B cell (primary cell): ENCODE results near the gene C15orf39. TPM values are rescaled to one million over a fixed set of nuclear protein-coding genes. Genes with fewer than 3 reads are reported as not detected.

ENCODE experiments used
- ATAC-seq: fragments of 200-7000 bp; cut with Tn5 transposase; one replicate; pipeline ENCODE4 v1.10.0; 2021; ENCODE audit warnings: low read depth, mild to moderate bottlenecking, moderate number of reproducible peaks, moderate library complexity
- CTCF ChIA-PET: fragments of 350-600 bp; sonication (Branson Sonifier 250); formaldehyde crosslinking; loops from one replicate; lab custom pipeline; 2021; ENCODE audit warnings: antibody characterized with exemption, inconsistent platforms; lab: Charles Lee
- POLR2A ChIA-PET: fragments of 350-600 bp; sonication (Branson Sonifier 250); formaldehyde crosslinking; loops from one replicate; lab custom pipeline; 2021; ENCODE audit warnings: antibody characterized with exemption; lab: Charles Lee
- DNase-seq: peaks from one replicate; pipeline ENCODE4 v3.0.0; 2013
- H2AFZ ChIP-seq: 2 replicates; pipeline ENCODE4 v1.6.1; 2012; ENCODE audit warnings: mild to moderate bottlenecking, low read depth, low read length; ENCODE audit not compliant: insufficient read depth, poor library complexity, severe bottlenecking
- H3K27ac ChIP-seq, 2 donors: 1 replicate in 1 of 2; 2 replicates in 1 of 2; pipeline ENCODE4 v1.5.1; 2012 to 2013; ENCODE audit warnings: low read length in 2 of 2, mild to moderate bottlenecking in 2 of 2, moderate library complexity in 1 of 2
- H3K27me3 ChIP-seq, 4 experiments: fragments of 200-600 bp in 1 of 4; sonication (generic) in 1 of 4; replicated peaks in 1 of 4; 1 replicate in 2 of 4; 2 replicates in 2 of 4; pipeline versions ENCODE4 v1.6.1 to v1.7.0; 2013 to 2016; ENCODE audit warnings: low read length in 3 of 4, mild to moderate bottlenecking in 2 of 4, mixed read lengths in 1 of 4, moderate library complexity in 1 of 4; ENCODE audit not compliant: insufficient read depth in 4 of 4, control insufficient read depth in 3 of 4; ENCODE audit errors: control extremely low read depth in 1 of 4
- H3K36me3 ChIP-seq, 2 experiments: replicated peaks in 1 of 2; 1 replicate in 1 of 2; 2 replicates in 1 of 2; pipeline versions ENCODE4 v1.6.1 to v1.7.1; 2013; ENCODE audit warnings: low read length in 1 of 2; ENCODE audit not compliant: insufficient read depth in 2 of 2, control insufficient read depth in 1 of 2; ENCODE audit errors: control extremely low read depth in 1 of 2, extremely low read depth in 1 of 2
- H3K4me1 ChIP-seq, 2 donors: fragments of 200-600 bp in 1 of 2; sonication (generic) in 1 of 2; 1 replicate in 1 of 2; 2 replicates in 1 of 2; pipeline versions ENCODE4 v1.5.1 to v1.6.1; 2013 to 2017; ENCODE audit warnings: low read length in 2 of 2; ENCODE audit not compliant: control insufficient read depth in 2 of 2, insufficient read depth in 2 of 2
- H3K4me2 ChIP-seq: replicated peaks from 2 replicates; pipeline ENCODE3; 2012; ENCODE audit warnings: mild to moderate bottlenecking, low read depth, low read length; ENCODE audit not compliant: poor library complexity, severe bottlenecking
- H3K4me3 ChIP-seq, 5 experiments: fragments of 200-600 bp in 1 of 5; sonication (generic) in 1 of 5; 1 replicate in 3 of 5; 2 replicates in 2 of 5; pipeline versions ENCODE4 v1.5.1 to v1.7.0; 2011 to 2016; ENCODE audit warnings: low read length in 4 of 5, mild to moderate bottlenecking in 4 of 5, low read depth in 2 of 5, control low read depth in 1 of 5, moderate library complexity in 1 of 5; ENCODE audit not compliant: insufficient read depth in 1 of 5; ENCODE audit errors: control extremely low read depth in 1 of 5, extremely low read depth in 1 of 5
- H3K79me2 ChIP-seq: fragments of 200-600 bp; sonication (generic); one replicate; pipeline ENCODE4 v1.6.0; 2016; ENCODE audit warnings: low read length; ENCODE audit not compliant: control insufficient read depth, insufficient read depth
- H3K9ac ChIP-seq: fragments of 200-600 bp; sonication (generic); 2 replicates; pipeline ENCODE4 v1.6.1; 2017; ENCODE audit warnings: mild to moderate bottlenecking, low read length, moderate library complexity
- H3K9me3 ChIP-seq, 3 donors: one replicate each; pipeline versions ENCODE4 v1.6.1 to v1.7.1; 2013; ENCODE audit warnings: low read length in 2 of 3; ENCODE audit not compliant: control insufficient read depth in 2 of 3, insufficient read depth in 1 of 3; ENCODE audit errors: control extremely low read depth in 1 of 3
- H4K20me1 ChIP-seq: 2 replicates; pipeline ENCODE4 v1.6.0; 2012; ENCODE audit warnings: mild to moderate bottlenecking, low read length; ENCODE audit not compliant: insufficient read depth, control insufficient read depth, poor library complexity, severe bottlenecking
- H3K27ac Mint-ChIP-seq: one replicate; pipeline ENCODE4 v1.8.0; 2021; ENCODE audit warnings: mixed read lengths
- H3K27me3 Mint-ChIP-seq: one replicate; pipeline ENCODE4 v1.8.0; 2021; ENCODE audit warnings: mixed read lengths
- H3K4me1 Mint-ChIP-seq: one replicate; pipeline ENCODE4 v1.8.0; 2021; ENCODE audit warnings: mixed read lengths
- H3K4me3 Mint-ChIP-seq: one replicate; pipeline ENCODE4 v1.8.0; 2021; ENCODE audit warnings: mixed read lengths
- H3K9me3 Mint-ChIP-seq: one replicate; pipeline ENCODE4 v1.8.0; 2022; ENCODE audit warnings: mixed read lengths; ENCODE audit not compliant: insufficient read depth
- EZH2 ChIP-seq: IDR thresholded peaks from 2 replicates; pipeline ENCODE4 v1.6.1; 2012; ENCODE audit warnings: borderline replicate concordance, low read depth, mild to moderate bottlenecking, moderate library complexity, low read length; ENCODE audit not compliant: insufficient read depth, poor library complexity, severe bottlenecking
- WGBS: methylation state at CpG from one replicate; pipeline ENCODE4 v1.1.5; 2013; ENCODE audit warnings: missing lambda C conversion rate; ENCODE audit not compliant: insufficient coverage; 5-methylcytosine and 5-hydroxymethylcytosine counted together
- intact Hi-C: fragments of 100-400 bp; cut with micrococcal nuclease; formaldehyde crosslinking; loops from one replicate; pipeline ENCODE4 v1.10.0; 2022
- polyA plus RNA-seq: library from polyadenylated mRNA; depleted of rRNA; stranded (reverse); fragments of >200 nt; gene quantifications from 2 replicates; pipeline ENCODE4 v1.2.3, GENCODE V29; 2012
- total RNA-seq, 2 donors: library from RNA; stranded (reverse); fragments of 120-200 nt in 1 of 2; gene quantifications; 1 replicate in 1 of 2; 2 replicates in 1 of 2; pipeline versions ENCODE4 v1.2.3 to v1.2.4, GENCODE V29; 2013 to 2022
- TF ChIP-seq, protein P1 (sequence below): fragments of 200-600 bp; IDR thresholded peaks from one replicate; pipeline ENCODE4 v1.8.0; 2022; ENCODE audit warnings: antibody characterized with exemption, mild to moderate bottlenecking

C15orf39 gene
- total and polyA plus RNA-seq, 2 donors (not counting 1 experiment from before 2014, with no cell fraction given), result 12.4 to 72.7 TPM

DNA sequence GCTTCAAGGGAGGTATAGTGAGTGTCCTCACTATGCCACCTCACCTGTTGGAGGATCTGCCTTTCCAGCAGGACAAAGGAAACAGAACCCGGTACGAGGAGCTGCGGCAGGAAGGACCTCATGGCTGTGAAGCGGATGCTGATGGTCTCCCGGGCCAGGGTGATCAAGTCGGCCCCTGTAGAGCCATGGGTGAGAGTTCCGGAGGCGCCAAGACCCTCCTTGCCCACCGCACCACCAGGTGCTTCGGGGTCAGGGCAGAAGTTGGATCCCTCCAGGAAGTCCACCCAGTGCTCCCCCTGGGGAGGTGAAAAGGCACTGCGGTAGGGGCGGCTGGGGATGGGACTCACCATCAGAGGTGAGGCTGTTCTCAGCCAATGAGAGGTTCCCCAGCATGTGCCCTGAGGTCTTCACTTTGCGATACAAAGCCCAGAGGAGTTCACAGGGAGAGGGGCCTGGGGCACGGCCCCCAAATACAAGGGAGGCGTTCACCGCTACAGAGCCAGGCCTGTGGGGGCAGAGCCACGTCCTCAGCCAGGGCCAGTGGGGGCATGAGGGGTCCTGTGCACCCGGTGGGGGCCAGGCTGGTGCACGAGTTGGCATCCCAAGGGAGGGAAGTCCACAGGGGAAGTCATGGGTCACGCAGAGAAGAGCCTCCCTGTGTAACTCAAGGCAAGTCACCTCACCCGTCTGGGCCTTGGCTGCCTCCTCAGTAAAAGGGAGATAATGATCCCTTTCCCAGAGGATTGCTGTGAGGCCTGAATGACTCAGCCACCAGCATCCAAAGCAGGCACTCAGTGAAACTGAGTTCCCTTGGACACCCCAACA, 27.7 kb downstream of the C15orf39 start:
- no peaks in the 10 kb centered on the region for H3K79me2 ChIP-seq
- Mint-ChIP-seq H3K27me3 (peaks cover 17% of the 10 kb centered on the region), H3K4me3 (no peak overlapping the region), H3K27ac (no peak overlapping the region), H3K4me1 (no peaks in the 10 kb centered on the region), H3K9me3 (no peaks in the 10 kb centered on the region)
- ChIA-PET POLR2A (no interaction called here), CTCF (no interaction called here)
- H2AFZ ChIP-seq, result no peak overlapping the region
- no peak for TF ChIP-seq EZH2
- TF ChIP-seq, protein P1, sequence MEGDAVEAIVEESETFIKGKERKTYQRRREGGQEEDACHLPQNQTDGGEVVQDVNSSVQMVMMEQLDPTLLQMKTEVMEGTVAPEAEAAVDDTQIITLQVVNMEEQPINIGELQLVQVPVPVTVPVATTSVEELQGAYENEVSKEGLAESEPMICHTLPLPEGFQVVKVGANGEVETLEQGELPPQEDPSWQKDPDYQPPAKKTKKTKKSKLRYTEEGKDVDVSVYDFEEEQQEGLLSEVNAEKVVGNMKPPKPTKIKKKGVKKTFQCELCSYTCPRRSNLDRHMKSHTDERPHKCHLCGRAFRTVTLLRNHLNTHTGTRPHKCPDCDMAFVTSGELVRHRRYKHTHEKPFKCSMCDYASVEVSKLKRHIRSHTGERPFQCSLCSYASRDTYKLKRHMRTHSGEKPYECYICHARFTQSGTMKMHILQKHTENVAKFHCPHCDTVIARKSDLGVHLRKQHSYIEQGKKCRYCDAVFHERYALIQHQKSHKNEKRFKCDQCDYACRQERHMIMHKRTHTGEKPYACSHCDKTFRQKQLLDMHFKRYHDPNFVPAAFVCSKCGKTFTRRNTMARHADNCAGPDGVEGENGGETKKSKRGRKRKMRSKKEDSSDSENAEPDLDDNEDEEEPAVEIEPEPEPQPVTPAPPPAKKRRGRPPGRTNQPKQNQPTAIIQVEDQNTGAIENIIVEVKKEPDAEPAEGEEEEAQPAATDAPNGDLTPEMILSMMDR, result no peak
- no peaks in the 10 kb centered on the region for H3K36me3 ChIP-seq
- ATAC-seq (no peak), DNase-seq (no peak)
- WGBS, result 92% methylated on average over 21 of the region's 21 CpGs
- no peak overlapping the region for H3K4me2 ChIP-seq
- H3K27me3 ChIP-seq, result peaks cover 0 to 12% (median 4%) of the 10 kb centered on the region in 4 experiments
- no peaks in the 10 kb centered on the region for H4K20me1 ChIP-seq
- H3K27ac ChIP-seq, result no peak overlapping the region
- H3K4me3 ChIP-seq, result no peak overlapping the region
- H3K4me1 ChIP-seq, result no peaks in the 10 kb centered on the region
- no peak overlapping the region for H3K9ac ChIP-seq
- intact Hi-C loops, result no loop called here
- H3K9me3 ChIP-seq, result peaks cover 0 to 7% (median 0%) of the 10 kb centered on the region in 3 donors

DNA sequence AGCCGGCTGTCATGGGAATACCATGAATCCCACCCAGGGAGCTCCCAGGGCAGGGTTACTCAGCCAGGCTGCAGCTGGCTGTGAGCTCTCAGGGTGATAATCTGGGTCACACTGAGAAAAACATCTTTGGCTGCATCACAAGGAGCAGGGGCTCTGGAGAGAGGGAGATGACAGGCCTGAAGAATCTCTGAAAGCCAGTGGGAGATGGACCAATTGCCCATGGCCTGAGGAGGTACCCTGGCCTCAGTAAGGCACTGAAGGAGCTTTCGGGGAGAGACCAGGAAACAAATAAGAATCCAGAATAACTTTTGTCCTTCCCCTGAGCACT, 28.3 kb downstream of the C15orf39 start:
- Histone ChIP-seq H3K9me3 (peaks cover 0 to 7% (median 0%) of the 10 kb centered on the region in 3 donors), H3K79me2 (no peaks in the 10 kb centered on the region), H4K20me1 (no peaks in the 10 kb centered on the region), H3K4me2 (no peak overlapping the region), H3K4me3 (no peak overlapping the region), H3K27ac (no peak overlapping the region), H3K9ac (no peak overlapping the region), H3K4me1 (no peaks in the 10 kb centered on the region), H3K27me3 (peaks cover 0 to 12% (median 4%) of the 10 kb centered on the region in 4 experiments), H2AFZ (no peak overlapping the region), H3K36me3 (no peaks in the 10 kb centered on the region)
- ATAC-seq (no peak), DNase-seq (no peak)
- CTCF ChIA-PET, result no interaction called here
- H3K27me3 Mint-ChIP-seq, result peaks cover 17% of the 10 kb centered on the region
- intact Hi-C loops, result no loop called here
- H3K9me3 Mint-ChIP-seq, result no peaks in the 10 kb centered on the region
- POLR2A ChIA-PET, result no interaction called here
- 100% methylated on average over 2 of the region's 2 CpGs for WGBS
- no peak overlapping the region for H3K27ac Mint-ChIP-seq
- no peak overlapping the region for H3K4me3 Mint-ChIP-seq
- no peak for TF ChIP-seq EZH2
- TF ChIP-seq, protein P1, result no peak
- no peaks in the 10 kb centered on the region for H3K4me1 Mint-ChIP-seq
